NK-92 treated with Interleukin-12 subunit alpha and Interleukin-12 subunit beta, amount 100 ng/mL, for 24 hours (cell line): ENCODE measurements around the gene SBK2.

ENCODE experiments used
- DNase-seq: peaks from one replicate; lab custom pipeline; 2025; lab: John Stamatoyannopoulos, UW

SBK2 gene

DNA sequence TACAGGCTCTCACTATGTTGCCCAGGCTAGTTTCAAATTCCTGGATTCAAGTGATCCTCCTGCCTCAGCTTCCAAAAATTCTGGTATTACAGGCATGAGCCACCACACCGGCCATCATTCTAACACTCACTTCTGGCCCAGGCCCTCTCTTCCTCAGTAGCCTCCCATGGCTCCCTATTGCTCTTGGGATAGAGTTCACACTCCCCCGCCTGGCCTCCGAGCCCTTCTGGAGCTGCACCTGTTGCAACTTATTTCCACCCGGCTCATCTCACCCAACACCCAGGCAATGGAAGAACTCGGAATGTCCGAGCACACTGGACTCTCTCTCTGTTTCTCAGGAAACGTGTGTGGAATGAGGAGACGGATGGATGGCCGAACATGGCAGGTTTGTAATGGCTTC is 17.4 kb upstream of the SBK2 start:
- DNase-seq = no peak

DNA sequence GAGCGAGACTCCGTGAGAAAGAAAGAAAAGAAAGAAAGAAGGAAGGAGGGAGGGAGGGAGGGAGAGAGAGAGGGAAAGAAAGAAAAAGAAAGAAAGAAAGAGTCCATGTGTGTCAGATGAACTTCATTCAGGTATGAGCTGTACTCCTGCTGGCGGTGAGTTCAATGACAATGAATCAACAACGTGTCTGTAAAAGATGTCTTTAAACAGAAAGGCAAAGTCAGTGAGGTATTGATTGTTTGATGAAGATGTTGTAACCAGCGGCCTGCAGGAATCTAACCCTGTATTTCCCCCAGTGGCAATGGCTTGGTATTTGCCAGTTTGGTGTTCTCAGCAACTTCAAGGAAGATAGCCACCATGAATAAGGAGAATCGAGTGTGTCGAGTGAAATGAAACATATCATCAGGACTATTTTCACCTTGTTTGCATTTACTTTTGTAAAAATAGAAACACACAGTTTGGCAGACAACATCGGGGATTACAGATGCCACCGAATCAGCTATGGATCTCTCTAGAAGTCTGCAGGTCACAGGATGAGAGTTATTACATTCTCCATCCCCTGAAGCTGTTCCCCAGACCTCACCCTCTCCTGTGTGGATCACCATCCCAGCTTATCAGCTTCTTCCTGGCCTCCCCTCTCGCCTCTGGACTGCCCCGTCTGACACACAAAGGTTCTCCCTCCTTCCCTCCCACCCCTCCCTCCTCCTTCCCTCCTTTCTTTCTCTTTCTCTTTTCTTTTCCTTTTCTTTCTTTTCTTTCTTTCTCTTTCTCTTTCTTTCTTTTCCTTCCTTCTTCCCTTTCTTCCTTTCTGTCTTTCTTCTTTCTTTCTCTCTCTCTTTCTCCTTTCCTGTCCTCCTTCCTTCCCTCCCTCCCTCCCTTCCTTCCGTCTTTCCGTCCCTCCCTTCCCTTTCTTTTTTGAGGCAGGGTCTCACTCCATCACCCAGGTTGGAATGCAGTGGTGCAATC is 16.6 kb upstream of the SBK2 start:
- no peak for DNase-seq

DNA sequence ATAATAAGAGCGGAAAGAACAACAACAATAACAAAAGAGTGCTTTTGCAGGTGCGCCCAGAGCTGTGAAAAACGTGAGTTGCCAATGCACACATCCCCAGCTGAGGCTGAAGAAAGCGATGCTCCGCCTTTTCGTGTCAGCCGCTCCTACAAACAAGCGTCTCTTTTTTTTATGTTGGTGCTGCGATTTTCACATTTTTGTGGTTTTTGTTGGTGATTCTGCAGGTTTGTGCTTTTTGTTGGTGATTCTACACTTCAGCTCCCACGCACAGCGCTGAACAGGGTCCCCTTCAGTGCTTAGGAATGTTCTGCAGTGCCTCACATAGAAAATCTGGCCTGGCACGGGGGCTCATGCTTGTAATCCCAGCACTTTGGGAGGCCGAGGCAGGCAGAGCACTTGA is 15.7 kb upstream of the SBK2 start:
- no peak for DNase-seq

DNA sequence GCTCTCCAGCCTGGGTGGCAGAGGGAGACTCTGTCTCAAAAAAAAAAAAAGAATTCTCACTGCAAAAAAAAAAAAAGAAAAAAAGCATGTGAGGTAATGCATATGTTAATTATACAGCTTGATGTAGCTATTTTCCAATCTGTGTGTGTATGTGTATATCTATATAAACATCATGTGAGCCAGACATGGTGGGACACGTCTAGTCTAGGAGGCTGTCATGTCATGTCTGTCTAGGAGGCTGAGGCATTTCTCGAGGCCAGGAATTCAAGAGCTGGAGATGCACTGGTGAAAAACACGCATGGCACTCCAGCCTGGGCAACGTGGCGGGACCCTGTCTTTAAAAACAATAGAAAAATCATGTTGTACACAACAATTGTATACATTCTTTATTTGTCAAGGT is 15.3 kb upstream of the SBK2 start:
- DNase-seq = no peak

DNA sequence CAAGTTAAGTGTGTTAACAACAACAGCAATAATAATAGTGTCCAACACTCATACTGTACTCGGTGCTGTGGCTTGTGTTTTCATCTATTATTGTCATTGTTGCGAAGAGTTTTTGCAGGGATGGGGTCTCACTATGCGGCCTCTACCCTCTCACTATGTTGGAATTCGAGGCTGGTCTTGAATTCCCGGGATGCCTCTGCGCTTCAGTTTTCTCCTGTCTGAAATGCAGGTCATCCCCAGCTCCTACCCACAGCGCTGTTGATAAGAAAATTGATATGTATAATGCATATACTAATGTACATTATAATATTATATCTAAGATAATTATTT is 13.4 kb upstream of the SBK2 start:
- no peak for DNase-seq

DNA sequence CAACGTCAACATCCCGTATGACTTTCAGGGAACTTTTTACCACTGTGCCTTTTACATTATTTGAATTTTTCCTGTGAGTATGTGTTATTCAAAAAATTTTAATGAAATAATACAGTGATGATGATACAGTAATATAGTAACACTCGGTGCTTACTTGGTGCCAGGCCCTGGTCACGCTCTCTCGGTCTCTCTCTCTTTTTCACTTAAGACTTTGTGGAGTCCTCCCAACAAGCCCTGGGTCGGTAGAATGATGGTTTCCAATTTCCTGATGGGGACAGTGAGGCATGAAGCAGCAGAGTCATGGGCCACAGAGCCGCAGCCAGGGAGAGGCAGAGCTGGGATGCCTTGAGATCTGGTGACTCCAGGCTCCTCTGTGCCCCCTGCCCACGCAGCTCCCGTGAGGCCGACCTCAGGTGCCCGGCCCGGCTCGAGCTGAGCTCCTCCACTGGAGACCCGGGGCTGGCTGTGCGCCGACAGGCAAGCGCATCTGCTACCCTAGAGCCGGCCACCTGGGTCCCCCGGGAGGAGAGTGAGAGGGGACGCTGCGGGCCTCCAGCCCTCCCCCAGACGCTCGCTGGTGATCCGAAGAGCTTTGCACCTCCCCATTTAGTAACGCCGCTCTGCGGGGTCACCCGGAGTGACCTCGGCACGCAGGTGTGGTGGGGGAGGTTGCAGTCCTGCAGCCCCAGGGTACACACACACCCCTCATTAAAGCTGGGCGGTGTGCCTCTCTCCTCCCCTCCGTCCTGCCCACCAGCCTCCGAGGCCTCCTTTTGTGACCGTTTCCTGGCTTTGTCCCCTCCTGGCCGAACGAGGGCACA is 12.8 kb upstream of the SBK2 start:
- no peak for DNase-seq

DNA sequence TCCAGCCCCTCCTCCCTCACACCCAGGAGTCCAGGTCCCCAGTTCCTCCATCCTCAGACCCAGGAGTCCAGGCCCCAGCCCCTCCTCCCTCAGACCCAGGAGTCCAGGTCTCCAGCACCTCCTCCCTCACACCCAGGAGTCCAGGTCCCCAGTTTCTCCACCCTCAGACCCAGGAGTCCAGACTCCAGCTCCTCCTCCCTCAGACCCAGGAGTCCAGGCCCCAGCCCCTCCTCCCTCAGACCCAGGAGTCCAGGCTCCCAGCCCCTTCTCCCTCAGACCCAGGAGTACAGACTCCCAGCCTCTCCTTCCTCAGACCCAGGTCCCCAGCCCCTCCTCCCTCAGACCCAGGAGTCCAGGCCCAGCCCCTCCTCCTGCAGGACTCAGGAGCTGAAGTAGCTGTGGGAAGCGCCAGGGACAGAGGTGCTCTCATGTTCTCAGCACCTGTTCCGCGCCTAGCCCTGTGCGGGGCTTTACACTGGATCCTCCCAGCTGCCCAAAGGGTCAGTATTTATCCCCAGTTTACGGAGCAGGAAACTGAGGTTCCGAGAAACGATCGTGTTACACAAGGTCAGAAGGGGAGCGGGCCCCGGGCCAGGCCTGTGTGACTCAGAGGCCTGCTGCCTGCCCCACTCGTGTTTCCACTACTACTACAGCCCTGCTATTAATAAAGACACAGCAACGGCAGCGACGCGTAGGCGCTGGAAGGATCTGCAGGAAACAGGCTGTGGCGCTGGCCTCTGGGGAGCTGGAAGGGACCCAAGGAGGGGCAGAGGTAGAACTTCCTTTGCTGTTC is 10.1 kb upstream of the SBK2 start:
- no peak for DNase-seq

DNA sequence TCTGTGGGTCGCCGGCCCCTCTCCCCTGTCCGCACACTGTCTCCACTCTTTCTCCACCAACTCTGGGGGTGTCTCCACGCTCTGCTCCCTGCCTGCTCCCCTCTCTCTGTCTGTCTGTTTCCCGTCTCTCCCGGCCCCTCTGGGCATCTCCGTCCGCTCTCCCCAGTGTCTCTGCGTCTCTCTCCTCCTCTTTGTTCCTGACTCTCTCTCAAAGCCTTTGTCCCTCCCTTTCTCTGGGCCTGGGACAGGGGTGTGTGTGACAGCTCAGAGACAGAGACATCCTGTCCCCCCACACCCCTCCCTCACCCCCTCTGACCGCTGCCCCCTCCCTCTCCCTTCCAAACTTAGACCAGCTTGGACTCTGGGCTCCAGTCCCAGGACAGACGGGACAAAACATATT is 9.1 kb upstream of the SBK2 start:
- DNase-seq = no peak

DNA sequence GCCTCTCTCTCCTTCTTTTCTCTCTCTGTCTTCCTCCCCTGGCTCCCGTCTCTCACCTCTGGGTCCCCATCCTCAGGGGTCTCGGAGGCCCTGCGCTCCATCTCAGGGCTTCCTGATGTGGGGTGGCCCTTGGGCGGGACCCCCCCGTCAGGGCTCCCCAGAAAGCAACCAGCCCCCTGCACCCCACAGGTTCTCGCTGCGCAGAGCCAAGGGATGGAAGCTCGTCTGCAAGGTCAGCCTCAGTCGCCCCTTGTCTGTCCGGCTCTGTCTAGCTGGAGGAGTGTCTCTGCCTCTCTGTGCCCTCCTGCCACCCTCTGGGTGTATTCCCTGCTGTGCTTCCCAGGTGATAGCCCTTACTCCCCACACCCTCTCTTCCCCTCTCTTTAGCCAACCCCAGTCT is 8.5 kb upstream of the SBK2 start, which contains the start of gene SBK3:
SBK3 (minus strand) TSS at position 101 of the 400 bp plus-strand sequence; CDS start at position 101, 0 bp downstream.
- DNase-seq = no peak

DNA sequence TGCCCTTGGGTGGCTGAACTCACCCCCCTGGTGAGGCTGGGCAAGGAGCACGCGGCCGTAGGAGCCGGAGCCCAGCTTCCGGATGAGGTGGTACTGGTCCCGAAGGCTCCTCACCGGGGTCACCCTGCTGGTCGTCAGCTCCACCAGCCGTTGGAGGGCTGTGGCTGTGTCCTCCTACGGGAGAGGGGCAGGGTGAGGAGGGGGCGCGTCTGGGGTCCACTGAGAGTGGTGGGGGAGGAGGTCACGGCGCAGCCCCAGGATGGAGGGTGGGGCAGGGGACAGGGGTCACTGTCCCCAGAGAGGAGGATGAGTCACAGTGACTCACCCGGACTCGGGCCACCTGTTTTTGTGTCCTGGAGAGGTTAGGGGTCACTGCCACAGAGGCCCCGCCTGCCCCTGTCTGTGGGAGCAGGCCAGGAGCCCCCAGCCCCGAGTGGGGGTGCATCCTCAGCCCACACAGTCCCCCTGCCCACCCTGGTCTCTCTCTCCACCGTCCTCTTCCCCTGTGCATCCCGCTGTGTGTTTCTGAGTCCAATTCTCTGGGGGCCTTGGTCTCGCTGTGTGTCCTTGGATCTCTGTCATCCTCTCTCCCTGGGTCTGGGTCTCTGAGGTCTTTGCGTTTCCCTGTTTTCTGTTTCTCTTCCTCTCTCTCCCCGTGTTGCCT is 8.0 kb upstream of the SBK2 start:
- DNase-seq = no peak

DNA sequence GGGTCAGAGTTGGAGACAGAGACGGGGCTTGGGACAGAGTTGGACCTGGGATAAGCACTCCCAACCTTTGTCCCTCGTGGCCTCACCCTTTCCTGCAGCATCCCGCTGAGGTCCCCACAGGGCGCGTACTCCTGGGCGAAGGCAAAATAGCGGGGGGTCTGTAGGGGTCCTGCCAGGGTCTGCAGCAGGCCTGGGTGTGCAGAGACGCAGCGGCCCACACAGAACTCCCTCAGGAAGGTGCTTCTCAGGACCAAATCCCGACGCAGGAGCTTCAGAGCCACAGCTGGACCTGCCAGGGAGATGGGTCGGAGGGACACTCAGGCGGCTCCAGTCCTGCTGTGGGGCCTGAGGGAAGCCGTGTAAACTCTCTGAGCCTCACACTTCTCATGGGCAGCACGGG is 7.1 kb upstream of the SBK2 start:
- DNase-seq = no peak

DNA sequence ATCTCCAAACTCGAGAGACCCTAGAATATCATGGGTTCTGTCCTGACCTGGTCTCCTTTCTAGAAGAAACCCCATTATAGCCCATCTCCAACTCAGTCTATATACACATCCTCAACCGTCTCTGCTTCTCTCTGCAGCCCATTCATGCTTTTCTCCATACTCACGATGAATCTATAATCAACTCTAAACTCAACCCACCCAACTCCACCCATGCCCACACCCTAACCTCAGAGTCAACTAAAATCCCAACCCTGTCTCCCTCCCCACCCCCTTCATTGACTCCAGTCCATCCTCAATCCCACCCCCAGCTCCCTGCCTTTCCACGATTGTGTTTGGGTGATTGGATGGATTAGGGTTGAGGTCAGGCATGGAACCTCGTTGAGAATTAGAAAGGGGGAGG is 6.6 kb upstream of the SBK2 start:
- no peak for DNase-seq

DNA sequence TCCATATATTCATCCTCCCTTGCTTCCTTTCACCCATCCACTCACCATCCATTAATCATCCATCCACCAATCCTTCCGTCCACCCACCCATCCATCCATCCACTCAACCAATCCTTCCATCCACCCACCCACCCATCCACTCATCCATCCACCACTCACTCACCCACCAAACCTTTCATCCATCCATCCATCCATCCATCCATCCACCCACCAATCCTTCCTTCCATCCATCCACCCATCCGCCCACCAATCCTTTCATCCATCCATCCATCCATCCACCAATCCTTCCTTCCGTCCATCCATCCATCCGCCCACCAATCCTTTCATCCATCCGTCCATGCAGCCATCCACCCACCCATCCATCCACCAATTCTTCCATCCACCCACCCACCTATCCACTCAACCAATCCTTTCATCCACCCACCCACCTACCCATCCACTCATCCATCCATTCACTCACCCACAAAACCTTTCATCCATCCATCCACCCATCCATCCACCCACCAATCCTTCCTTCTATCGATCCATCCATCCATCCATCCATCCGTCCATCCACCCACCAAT is 5.4 kb upstream of the SBK2 start:
- DNase-seq = no peak

DNA sequence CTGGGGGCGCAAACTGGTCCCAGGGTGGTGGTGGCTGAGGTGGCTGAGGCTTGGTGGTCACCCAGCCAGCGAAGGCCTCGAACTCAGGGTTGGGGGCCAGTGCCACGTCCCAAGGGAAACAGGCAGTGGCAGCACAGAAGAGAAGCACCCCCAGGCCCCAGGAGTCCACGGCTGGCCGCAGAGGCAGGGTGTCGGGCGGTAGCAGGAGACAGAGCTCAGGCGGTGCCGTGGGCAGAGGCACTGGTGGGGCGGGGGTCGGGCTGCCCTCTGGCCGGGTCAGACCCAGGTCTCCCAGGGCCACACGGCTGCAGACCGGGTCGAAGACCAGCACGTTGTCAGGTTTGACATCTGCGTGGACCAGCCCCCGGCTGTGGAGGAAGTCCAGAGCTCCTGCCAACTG is 4.2 kb upstream of the SBK2 start:
- no peak for DNase-seq

DNA sequence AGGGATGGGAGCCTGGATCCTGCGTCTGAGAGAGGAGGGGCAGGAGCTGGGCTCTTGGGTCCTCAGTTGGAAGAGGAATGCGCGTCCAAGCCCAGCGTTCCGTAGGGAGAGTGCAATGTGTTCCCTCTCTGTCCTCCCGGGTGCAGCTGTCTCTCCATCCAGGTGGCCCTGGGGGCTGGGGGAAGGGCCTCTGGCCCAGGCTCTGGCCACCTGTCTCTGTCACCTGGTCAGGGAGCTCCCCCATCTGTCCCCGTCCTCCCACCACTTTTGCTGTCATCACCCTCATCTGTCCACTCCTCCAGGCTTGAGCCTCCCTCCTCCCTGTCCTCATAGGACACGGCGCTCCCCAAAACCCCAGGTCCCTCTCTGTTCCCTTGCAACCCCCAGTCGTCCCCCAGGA is 3.7 kb upstream of the SBK2 start:
- no peak for DNase-seq

DNA sequence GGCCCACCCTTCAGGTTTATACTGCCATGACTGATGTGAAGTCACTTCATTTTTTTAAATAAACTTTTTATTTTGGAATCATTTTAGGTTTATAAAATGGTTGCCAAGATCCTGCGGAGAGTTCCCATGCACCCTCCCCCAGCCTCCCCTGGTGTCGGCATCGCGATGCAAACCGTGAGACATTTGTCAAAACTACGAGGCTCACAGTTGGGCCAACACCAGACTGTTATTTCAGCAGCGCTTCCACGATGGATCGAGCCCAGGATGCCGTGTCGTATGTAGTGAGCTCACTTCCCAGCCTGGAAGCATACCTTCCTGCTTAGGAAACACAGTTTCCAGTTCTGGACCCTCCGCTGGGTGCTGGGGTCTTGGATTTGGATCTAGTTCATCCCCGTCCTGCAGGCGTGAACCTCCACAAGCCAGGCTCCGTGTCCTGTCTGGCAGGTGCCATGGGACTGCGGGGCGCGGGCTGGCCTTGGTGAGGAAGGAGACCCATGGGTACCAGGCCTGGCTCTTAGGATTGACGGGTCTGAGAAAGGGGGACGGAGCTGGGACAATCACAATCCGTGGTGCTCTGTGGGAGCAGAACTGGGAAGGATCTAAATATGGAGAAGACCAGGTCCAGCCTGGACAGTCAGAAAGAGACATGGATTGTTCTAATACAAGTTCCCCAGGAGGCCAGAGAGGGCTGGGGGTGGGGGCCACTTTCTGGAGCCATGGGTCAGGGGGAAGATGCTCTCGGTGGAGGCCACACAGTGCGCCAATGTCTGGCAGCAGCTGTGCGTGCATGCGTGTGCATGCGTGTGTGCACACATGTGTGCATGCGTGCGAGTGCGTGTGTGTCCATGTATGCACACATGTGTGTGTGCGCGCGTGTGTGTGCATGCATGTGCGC is 2.4 kb upstream of the SBK2 start:
- DNase-seq = no peak

DNA sequence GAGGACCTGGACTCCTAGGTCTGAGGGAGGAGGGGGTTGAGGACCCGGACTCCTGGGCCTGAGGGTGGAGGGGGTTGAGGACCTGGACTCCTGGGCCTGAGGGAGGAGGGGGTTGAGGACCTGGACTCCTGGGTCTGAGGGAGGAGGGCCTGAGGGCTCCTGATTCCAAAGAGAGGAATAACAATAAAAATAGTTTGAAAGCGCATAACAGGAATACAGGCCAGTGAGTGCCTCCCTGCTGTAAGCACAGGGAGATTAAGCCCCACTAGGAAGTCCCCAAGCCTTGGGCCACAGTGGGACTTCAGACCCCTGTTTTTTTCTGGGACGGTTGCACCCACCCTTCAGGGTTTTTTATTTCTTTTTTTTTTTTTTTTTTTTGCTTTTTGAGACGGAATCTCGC is 1.2 kb upstream of the SBK2 start:
- no peak for DNase-seq

DNA sequence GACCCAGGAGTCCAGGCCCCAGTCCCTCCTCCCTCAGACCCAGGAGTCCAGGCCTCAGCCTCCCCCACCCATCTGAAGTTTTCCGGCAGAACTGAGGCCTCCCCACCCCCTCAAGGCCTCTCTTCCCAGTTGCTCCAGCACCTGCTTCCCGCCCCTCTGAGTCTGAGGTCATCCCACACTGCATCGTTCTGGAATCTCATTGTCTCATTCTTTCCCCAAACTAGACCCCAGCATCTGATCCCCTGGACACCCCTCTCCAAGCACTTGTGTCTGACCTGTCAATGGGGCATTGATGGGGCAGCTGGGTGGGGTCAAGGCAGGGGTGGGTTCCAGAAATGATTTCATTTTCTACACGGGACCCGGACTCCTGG is 793 bp upstream of the SBK2 start:
- DNase-seq = no peak

DNA sequence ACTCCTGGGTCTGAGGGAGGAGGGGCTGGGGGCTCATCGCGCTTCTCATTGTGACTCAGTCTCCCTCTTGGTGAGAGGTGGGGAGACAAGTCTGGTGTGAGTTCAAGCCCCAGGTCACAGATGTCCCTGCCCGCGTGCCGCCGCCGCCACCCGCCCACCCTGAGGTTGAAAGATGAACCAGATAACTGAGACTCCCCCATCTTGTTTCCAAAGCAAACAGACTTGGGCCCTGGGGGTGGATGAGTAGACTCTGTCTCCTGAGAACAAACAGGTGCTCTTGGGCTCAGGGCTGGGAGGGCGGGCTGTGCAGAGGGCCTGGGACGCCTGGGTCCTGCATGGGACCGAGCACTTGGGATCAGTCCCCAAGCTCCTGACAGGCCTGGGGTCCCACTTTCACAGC is 567 bp downstream of the SBK2 start:
- DNase-seq = no peak

DNA sequence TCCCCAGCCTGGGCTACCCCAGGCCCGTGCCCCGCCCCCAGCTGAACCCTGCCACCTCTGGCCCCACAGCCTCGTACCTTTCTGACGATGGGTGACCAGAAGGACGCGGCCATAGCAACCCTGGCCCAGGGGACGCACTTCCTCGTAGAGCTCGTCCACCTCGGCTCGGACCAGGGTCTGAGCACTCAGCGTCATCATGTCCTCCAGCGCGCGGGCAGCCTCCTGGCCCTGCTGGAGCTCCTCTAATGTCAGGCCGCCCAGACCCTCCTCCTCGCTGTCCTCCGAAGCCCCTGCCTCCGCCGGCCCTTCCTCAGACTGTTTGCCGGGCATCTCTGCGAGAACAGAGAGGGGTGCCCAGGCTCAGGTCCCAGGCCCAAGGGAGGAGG is 975 bp downstream of the SBK2 start:
- DNase-seq = no peak
